Hepatic stellate cell (primary cell): Measurements from ENCODE around the gene GJA3.
A peak's percentile ranks its signal among the peaks of the same experiment; 100 is the strongest.

Source experiments
- DNase-seq: peaks from one replicate; pipeline ENCODE4 v3.0.0; 2011; ENCODE audit warnings: low spot score

The GJA3 gene

DNA sequence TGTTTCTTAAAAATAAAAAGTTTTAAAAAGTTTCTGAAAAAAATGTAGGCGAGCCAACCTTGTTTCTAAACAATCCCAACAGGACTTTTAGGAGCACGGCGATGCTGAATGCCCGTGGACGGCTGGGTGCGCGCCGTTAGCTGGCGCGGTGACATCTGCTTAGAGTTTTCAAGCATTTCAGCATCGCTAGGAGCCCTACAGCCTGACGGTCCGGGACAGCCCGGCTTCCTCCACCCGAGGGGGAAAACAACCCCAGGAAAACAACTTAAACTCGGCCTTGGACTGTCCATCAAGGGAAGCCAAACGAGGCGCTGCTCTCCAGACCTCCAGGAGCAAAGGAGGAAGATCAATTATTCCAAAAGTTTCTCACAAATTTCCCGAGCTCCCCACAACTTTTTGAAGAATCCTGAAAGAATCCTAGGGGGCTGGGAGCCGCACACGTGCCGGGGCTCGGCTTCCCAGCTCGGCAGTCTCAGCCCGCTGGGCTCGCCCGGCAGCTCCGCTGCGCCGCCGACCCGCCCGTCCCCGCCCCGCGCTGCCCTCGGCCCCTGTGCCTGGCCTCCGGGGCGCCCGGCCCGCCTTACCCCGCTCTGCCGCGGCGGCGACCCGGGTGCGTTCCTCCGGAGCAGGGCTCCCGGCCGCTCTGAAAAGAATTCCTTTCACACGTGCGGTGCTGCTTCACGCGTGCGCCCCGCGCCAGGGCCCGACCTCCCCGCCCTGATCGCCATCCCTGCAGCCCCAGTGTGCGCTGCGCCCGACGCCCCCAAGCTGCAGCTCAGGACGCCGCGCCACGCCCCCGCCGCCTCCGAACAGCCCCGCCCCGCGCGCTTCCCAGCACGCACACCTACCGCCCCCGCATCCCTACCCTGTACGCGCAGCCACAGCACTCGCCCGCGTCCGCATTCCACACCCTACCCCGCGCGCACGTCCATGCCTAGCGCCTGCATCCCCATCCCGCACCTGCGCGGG lies at the start of gene GJA3:
GJA3 (minus strand) TSS at position 747 of the 969 bp plus-strand sequence. CDS start 17,764 bp downstream, outside the sequence.
- peak; percentile 50 for DNase-seq

GRCh38 chr13:20209948-20210347 lies 49.1 kb upstream of the GJA3 start:
- no peak for DNase-seq

DNA sequence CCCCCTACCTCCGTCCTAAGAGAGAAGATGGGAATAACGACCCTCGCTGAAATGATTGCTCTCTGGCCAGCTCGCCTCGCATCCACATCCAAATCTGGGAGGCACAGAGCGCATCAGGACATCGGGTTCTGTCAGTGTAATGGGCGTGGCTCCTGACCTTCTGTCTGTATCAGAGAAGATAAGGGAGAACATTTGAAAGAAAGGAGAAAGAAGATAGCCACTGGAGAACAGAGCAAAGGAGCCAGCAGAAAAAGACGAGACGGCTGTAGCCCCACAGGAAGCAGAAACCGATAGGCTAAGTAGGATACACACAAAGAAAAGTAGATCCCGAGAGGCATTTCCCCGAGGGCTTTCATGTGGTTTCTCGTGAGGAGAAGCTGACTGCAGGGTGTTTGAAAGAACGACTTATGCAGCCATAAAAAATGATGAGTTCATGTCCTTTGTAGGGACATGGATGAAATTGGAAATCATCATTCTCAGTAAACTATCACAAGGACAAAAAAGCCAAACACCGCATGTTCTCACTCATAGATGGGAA lies 45.9 kb upstream of the GJA3 start:
- DNase-seq = no peak

DNA sequence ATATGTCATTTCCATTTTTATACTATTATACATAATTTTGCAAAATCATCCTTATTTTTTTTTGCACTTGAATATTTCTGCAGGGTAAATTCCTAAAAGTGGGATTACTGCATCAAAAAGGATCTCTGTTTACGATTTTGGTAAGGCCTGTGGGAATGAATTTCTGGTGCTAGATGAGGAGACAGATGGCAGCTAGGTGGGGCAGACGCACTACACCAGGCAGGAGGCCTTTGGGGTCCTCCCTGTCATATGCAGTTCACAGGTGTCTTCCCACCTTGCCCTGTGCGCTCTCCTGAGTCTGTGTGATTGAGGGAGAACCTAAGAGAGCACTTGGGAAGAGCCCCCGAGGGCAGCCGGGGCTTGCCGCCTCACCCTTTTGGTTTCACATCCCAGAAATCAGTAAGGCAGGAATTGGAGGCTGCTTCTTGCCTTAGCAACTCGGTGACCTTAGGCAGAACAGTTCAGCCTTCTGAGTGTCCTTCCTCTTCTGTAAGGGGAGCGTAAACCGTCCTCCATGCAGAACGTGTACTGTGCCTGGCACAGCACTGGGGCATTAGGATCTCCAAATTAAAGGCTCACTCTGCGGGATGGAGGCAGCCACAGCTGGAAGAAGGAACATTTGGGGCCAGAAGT lies 45.3 kb upstream of the GJA3 start:
- DNase-seq = no peak

GRCh38 chr13:20198781-20199180 lies 37.9 kb upstream of the GJA3 start:
- no peak for DNase-seq

DNA sequence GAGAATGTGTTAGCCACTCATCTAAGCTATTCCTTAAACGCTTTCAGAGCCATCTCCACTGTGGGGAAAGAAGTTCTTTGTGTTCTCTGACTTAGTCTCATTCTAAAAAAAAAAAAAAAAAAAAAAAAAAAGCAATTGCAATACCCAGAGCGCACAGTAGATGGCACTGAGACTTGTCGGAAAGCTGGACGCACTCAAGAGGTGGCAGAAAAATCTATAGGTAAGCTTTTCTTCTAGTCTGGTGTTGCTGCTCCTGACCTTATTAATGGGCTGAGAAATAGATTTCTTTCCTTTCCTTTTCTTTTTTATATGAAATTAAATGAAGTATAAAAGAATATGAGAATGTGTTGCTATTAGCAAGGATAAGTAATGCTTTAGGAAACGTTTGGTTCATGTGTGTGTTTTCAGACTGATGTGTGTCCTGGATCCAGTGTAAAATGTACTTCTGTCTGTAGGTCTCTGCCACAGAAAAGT lies 36.5 kb upstream of the GJA3 start:
- DNase-seq = peak; percentile 38

DNA sequence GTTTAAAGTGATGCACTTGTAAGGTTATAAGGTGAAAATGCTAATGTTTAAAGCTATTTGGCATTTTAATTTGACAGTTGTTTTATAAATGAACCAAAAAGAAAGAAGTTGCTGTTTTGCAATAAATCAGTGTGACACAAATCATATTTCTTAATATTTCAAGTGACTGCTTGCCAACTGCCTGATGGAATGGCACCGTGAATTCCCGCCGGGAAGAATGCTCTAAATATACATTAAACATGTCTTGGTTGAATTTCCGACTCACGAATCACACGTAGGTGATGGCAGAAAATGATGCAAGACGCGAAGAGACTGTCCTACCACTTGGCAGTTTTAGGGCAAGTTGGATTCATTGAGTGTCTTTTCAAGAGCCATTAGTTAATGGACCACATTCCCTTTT lies 34.9 kb upstream of the GJA3 start:
- DNase-seq = no peak

GRCh38 chr13:20193907-20194631 lies 33.2 kb upstream of the GJA3 start:
- DNase-seq = no peak

DNA sequence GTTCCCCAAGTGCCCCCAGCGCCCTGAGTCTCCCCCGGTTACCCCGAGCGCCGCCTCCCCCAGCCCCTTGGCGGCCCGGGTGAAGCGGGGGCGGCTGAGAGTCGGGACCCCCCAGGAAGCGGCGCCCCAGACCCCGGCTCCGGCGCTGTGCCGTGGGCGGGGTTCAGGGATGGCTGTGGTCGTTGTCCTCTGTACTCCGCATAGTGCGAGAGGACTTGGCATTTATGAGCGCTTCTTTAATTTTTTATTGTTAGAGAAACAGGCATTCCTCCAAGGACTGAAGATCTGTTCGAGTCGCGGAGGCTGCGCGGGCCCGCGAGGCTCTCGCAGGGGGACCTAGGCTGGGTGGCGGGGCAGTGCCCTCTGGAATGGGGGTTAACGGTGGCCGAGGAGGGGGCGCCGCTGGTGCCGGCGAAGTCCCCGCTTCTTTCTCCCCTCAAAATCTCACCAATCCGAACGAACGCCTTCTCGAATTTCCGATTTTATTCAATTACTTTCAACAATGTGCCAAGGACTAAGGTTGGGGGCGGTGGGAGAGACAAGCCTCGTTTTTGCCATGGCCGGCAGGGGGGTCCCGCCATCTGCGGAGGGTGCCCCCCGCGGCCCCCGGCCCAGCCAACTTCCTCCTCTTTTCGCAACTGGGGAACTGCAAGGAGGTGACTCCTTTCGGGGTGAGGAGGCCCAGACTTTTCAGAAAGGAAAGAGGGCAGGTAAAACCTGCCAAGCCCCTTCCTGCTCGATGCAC lies 32.5 kb upstream of the GJA3 start:
- DNase-seq = no peak

- DNase-seq = no peak
Measured at GRCh38 chr13:20192836-20193161, 31.9 kb upstream of the GJA3 start, which contains the start of gene GJB2. GJB2 (minus strand) TSS chr13:20192938; CDS start chr13:20189581, 3,357 bp downstream.

GRCh38 chr13:20192158-20192835 lies 31.4 kb upstream of the GJA3 start:
- DNase-seq = peak; percentile 17

DNA sequence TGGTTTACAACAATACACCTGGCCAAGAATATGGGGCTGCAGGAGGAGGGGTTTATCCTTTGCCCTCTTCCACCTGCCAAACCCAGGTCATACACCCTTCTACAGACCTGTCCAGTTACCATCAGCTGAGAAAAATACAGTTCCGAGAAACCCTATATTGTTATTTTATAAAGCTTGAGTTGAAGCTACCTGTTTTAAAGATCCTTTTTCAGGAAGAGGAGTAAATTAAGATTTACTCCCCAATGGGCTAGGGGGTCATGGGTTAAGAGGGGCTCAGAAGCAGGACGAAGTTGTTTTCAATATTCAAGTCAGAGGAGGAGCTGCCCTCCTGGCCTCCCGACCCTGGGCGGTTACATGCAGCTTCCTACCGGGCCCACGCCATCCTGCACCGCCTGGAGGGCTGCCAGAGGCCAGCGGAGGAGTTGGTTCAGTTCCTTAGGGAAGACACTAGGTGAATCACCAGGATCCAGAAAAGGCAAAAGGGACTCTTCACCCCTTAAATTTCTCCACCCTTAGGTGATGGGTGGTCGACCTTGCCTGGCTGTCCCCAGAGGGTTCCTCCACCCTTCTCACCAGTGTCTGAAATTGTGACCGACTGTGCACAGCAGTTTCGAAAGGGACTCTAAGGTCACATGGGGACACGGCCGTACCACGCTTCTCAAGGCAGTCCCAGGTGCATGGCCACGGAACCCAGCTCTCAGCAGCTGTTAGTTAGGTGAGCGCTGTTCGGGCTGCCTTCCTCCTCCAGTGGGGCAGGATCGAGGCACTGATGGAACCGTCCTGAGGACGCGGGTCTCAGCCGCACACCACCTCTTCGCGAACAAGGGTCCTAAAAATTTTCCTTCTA lies 30.7 kb upstream of the GJA3 start:
- no peak for DNase-seq

DNA sequence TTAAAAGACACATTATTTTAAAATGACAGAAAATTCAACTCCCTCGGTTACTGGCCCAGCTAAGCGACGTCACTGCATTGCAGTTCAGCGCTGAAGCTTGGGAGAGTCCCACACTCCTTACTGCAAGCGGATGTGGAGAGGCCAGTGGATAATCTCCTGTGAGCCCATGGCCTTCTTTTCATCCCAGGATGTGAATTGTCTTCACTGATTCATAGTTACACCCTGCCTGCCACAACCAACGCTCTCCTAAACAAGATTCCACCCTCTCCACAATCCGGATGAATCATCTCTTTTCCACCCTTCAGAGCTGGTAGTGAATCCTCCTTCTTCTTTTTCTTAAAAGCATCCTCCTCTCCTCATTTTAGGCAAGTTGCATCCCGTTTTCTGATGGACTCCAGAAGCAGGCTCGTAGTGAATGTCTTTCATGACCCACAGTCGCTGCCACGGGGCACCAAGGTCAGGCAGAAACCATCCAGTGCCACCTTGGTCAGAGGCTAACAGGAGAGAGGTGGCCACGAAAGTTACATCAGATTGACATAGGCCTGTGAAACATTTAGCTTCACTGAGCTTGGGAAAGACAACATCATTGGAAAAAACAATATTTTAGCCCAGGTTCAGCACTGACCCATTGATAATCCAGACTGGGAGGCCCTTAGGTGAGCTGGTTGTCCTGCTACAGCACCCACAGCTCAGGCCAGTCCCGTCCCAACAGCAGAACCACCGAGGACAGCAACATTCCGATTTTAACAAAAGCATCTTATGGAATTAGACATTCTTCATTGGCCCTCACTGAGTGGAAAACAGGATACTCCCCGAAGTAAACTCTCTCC lies 29.8 kb upstream of the GJA3 start:
- no peak for DNase-seq

DNA sequence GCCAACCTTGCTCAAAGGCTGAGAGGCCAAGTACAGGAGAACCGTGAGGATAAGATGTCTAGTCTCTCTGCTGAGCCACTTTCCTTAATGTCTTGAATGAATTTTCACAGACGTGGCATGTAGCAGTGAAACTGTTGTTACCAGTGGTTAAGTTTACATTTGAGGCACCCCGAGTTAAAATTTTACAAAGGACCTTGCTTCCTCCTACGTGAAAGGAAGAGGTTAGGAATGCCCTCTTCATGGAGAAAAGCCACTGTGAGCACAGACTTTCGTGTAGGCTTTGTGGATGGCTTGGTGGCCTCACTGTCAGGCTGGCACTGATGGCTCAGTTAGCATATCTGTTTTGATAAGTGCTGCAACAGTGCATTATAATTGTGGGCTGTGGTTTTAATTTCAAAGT lies 29.2 kb upstream of the GJA3 start:
- no peak for DNase-seq

GRCh38 chr13:20188667-20189553 lies 28.1 kb upstream of the GJA3 start:
- DNase-seq = no peak

DNA sequence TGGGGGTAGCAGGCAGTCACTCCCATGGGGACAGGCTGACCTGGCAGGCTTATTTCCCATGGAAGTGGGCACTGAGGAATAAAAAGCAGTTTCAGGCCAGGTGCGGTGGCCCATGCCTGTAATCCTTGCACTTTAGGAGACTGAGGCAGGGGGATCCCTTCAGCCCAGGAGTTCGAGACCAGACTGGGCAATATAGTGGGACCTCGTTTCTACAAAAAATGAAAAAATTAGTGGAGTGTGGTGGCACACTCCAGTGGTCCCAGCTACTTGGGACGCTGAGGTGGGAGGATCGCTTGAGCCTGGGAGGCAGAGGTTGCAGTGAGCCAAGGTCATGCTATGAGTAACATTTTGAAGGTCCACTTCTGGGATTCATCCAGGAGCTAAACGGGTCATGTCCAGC lies 25.9 kb upstream of the GJA3 start:
- DNase-seq = no peak

DNA sequence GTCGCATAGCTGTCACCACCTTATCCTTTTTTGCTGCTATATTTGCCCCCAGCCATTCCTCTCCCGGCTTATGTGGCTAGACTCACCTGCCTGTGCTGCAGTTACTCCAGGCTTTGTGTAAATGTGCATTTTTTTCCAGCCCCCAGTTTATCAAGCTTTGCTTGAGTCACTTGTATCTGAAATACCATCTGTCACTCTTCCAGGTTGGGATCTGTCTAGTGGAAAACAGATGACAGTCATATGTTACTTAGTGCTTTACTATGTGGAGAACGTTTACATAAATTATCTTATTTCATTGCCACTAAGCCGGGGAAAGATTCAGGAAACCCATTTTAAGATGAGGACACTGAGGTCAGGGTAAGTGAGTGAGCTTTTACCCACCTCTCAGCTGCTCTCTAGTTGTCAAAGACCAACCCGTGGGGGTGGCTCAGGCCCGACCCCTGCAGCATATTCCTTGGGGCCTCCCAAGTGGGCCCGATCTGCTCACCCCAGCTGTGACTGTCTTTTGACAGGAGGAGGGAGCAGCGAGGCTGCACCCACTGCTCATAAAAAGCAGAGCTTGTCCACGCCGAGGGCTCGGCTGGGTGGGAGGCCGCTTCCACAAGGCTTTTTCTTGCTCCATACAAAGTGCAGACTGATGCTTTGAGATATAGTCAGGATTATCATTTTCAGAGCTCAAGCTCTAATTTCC lies 24.7 kb upstream of the GJA3 start:
- DNase-seq = no peak
